Muscle layer of duodenum (tissue), 2 donors: ENCODE data around the gene DFFB.

Source experiments
- H3K27ac ChIP-seq: one replicate; pipeline ENCODE4 v1.7.0; 2013; ENCODE audit warnings: mild to moderate bottlenecking, low read length
- H3K27me3 ChIP-seq: one replicate; pipeline ENCODE4 v1.7.0; 2013; ENCODE audit warnings: low read depth, mild to moderate bottlenecking, control low read depth, low read length
- H3K36me3 ChIP-seq, 2 donors: one replicate each; pipeline ENCODE4 v1.7.0; 2013; ENCODE audit warnings: low read length in 2 of 2, control low read depth in 1 of 2, mild to moderate bottlenecking in 1 of 2; ENCODE audit not compliant: insufficient read depth in 2 of 2, control insufficient read depth in 1 of 2
- H3K4me1 ChIP-seq, 2 donors: one replicate each; pipeline ENCODE4 v1.7.0; 2013; ENCODE audit warnings: low read length in 2 of 2, mild to moderate bottlenecking in 2 of 2, control low read depth in 1 of 2, moderate library complexity in 1 of 2; ENCODE audit not compliant: insufficient read depth in 2 of 2, control insufficient read depth in 1 of 2
- H3K4me3 ChIP-seq, 2 donors: one replicate each; pipeline ENCODE4 v1.7.0; 2013; ENCODE audit warnings: low read length in 2 of 2, low read depth in 1 of 2, mild to moderate bottlenecking in 1 of 2
- H3K9me3 ChIP-seq, 2 donors: one replicate each; pipeline ENCODE4 v1.7.0; 2013; ENCODE audit warnings: low read length in 2 of 2, control low read depth in 1 of 2, mild to moderate bottlenecking in 1 of 2; ENCODE audit not compliant: control insufficient read depth in 1 of 2
- donor health status: healthy.

DFFB gene

DNA sequence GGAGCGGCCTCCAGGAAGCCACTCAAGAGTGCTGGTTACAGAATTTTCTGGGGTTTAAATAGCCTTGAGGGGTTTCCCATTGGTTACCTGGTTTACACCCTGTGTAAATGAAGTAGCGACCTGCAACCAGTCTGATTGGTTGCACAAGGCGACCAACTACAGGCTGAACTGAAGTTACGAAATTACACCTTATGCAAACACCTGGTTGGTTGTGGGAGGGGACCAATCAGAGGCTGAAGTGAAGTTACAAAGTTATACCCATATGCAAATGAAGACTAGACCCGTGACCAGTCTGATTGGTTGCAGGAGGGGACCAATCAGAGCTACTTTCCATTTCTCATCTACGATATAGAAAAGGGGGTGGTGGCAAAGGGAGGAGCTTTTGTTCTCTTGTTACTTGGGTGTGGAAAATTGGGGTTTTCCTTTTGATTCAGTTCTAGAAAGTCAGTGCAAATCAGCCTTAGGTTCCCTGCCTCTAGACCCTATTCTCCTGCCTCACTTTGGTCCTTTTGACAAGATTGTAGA lies 65.0 kb downstream of the DFFB start:
- H3K27ac ChIP-seq, result no peak overlapping the region
- H3K36me3 ChIP-seq, result no peaks in the 10 kb centered on the region
- H3K27me3 ChIP-seq, result peaks cover 4% of the 10 kb centered on the region
- no peak overlapping the region for H3K4me3 ChIP-seq
- no peaks in the 10 kb centered on the region for H3K4me1 ChIP-seq
- no peaks in the 10 kb centered on the region for H3K9me3 ChIP-seq

DNA sequence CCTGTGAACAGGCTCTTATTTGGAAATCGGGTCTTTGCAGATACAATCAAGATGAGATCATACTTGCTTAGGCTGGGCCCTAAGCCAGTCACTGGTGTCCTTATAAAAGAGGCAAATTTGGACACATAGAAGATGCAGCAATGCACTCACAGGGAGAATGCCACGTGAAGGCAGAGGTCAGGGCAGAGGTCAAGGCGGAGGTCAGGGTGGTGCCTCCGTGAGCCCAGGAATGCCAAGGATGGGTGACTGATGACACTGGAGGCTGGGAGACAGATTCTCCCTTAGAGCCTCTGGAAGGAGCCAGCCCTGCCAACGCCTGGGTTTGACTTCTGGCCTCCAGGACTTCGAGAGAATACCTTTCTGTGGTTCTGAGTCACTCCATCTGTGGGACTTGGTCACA lies 65.6 kb downstream of the DFFB start:
- Histone ChIP-seq H3K27me3 (peaks cover 4% of the 10 kb centered on the region), H3K36me3 (no peaks in the 10 kb centered on the region), H3K4me1 (no peaks in the 10 kb centered on the region), H3K4me3 (no peak overlapping the region), H3K27ac (no peak overlapping the region), H3K9me3 (no peaks in the 10 kb centered on the region)

DNA sequence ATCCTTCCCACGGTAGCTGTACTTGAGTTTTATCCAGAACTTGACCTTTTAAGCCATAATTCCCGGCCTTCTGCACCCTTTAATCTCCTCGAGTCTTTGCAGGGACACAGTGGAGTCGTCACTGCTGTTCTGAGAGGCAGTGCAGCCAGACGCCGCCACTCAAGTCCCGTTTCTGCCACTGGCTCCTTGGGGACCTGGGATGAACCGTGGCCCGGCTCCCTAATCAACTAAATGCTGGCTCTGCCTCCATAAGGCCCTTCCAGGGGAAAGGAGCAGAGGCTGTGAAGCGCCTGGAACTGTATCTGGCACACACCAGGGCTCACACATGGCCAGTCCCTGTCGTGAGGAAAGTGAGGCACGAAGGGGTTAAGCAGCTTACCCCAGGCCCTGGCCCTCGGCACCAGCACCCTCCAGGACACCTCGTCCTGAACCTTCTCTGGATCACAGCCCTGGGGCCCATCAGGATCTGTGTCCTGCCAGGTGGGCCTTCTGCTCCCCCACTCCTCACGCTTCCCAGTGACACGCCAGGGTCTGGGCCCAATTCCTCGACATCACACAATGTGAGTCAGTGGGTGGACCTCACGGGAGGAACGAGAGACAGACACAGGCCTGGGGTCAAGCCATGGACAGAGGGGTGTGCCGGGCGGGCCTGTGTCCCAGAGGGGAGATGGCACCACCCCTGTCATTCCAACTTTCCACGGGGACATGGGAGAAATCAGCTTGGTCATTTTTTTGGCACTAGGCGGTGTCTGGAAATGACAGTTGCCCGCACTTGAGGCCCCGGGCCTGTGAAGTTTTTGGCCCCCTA lies 66.3 kb downstream of the DFFB start:
- Histone ChIP-seq H3K27ac (no peak overlapping the region), H3K4me3 (no peak overlapping the region), H3K27me3 (peaks cover 4% of the 10 kb centered on the region), H3K9me3 (no peaks in the 10 kb centered on the region), H3K4me1 (no peaks in the 10 kb centered on the region), H3K36me3 (no peaks in the 10 kb centered on the region)

DNA sequence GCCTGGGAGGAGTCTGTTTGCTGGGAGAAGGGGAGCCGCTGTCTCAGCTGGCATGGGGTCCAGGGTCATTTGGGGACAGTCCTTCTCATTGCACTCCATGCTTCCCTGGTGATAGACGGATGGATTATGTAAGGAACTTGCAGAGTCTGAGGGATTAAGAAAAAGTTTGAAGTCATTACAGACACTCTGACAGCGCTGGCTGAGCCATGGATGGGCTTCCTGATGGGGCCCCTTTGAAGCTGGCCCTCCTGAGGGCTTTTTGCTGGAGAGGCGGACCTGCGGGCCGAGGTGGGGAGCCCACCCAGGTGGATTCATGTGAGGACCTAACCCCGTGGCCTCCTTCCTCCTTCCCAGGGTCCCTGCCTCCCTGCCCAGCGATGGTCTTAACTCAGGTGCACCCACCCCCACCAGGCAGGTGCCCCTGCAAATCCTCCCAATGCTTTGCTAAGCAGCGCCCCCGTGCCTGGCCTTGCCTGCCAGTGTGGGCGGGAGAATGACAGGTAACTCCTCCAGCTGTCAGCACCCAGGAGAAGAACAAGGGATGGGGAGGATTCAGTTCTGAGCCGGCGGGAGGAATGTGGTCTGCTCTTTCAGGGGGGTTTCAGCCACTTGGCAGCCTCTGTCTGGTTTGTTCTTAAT lies 67.0 kb downstream of the DFFB start:
- Histone ChIP-seq H3K9me3 (no peaks in the 10 kb centered on the region), H3K36me3 (no peaks in the 10 kb centered on the region), H3K4me1 (no peaks in the 10 kb centered on the region), H3K4me3 (no peak overlapping the region), H3K27ac (no peak overlapping the region), H3K27me3 (peaks cover 4% of the 10 kb centered on the region)

DNA sequence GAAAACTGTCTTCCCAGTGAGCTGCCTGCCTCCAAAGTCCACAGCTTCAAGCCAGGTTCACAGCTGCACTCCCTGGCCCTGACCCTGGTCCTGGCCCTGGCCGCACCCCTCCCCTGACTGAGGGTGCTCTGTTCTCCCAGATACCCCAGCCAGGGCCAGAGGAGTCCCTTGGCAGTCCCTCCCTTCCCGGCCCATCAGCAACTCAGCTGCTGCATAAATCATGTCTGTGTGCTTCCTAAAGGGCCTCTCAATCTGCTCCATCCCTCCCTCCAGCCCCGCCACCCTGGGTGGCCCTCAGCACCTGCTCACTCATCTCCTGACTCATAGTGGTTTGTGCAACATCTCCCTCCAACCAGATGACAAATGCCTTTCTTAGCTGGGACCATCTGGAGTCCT lies 67.5 kb downstream of the DFFB start:
- H3K4me1 ChIP-seq, result no peaks in the 10 kb centered on the region
- peaks cover 4% of the 10 kb centered on the region for H3K27me3 ChIP-seq
- H3K4me3 ChIP-seq, result no peak overlapping the region
- no peaks in the 10 kb centered on the region for H3K9me3 ChIP-seq
- no peaks in the 10 kb centered on the region for H3K36me3 ChIP-seq
- H3K27ac ChIP-seq, result no peak overlapping the region

DNA sequence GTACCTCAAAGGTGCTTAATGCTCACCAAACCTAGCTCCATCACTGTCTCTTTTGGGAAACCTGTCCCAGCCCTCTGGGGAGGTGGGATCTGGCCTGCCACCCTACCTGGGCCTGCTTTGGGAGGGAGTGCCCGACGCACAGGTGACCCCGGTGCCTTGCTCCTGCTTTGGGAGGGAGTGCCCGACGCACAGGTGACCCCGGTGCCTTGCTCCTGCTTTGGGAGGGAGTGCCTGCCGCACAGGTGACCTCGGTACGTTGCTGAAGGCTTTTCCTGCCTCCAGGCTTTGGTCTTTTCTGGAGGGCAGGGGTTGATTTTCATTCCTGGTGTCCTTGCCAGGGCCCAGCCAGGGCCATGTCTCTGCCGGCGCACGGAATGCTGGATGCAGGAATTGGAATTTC lies 68.0 kb downstream of the DFFB start:
- H3K36me3 ChIP-seq, result no peaks in the 10 kb centered on the region
- H3K4me1 ChIP-seq, result no peaks in the 10 kb centered on the region
- no peak overlapping the region for H3K4me3 ChIP-seq
- H3K9me3 ChIP-seq, result no peaks in the 10 kb centered on the region
- H3K27me3 ChIP-seq, result peaks cover 4% of the 10 kb centered on the region
- no peak overlapping the region for H3K27ac ChIP-seq

DNA sequence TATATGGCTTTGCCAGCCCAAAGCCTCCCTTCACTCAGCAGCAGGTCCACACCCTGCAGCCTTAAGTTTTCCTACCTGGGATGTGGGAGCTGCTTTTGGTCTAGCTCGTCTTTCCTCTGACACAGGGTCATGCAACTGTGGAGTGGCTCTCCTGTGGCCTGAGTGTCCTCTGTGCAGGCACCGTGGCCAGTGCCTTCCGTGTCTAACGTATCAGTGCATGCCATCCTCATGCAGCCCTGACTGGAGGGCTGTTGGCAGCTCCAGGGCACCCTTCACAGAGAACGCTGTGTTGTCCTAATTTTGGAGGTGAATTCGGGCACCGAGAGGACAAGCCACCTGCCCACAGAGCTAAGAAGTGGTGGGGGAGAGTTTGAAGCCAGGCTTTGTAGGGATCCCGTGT lies 68.5 kb downstream of the DFFB start:
- no peak overlapping the region for H3K4me3 ChIP-seq
- H3K27me3 ChIP-seq, result peaks cover 4% of the 10 kb centered on the region
- H3K9me3 ChIP-seq, result no peaks in the 10 kb centered on the region
- H3K4me1 ChIP-seq, result no peaks in the 10 kb centered on the region
- H3K27ac ChIP-seq, result no peak overlapping the region
- H3K36me3 ChIP-seq, result no peaks in the 10 kb centered on the region

DNA sequence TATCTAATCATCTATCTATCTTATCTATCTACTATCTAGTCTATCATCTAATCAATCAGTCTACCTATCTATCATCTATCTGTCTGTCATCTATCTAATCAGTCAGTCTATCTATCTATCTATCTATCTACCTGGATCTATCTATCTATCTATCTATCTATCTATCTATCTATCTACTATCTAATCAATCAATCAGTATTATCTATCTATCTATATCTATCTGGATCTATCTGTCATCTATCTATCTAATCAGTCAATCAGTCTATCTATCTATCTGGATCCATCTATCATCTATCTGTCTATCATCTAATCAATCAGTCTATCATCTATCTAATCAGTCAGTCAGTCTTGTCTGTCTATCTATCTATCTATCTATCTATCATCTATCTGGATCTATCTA lies 69.7 kb downstream of the DFFB start:
- Histone ChIP-seq H3K27ac (no peak overlapping the region), H3K27me3 (peaks cover 3% of the 10 kb centered on the region), H3K9me3 (no peaks in the 10 kb centered on the region), H3K4me3 (no peak overlapping the region), H3K36me3 (no peaks in the 10 kb centered on the region), H3K4me1 (no peaks in the 10 kb centered on the region)

DNA sequence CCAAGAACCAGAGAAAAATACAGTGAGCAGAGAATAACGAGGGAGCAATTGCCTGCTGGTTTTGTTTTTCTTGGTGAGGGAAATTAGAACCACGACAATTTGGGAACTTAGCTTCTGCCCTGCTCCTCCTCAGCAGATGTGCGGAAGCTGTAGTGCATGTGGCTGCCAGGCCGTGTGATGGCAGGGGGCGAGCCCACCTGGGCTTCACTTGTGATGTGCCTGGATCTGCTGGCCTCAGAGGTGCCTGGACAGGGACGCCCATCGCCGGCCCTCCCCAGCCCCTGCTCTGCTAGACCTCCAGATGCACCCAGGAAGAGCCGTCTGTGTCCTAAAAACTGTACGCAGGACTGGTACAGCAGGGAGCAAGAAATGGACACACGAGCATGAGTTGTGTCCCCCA lies 71.3 kb downstream of the DFFB start:
- H3K4me1 ChIP-seq, result no peaks in the 10 kb centered on the region
- no peaks in the 10 kb centered on the region for H3K36me3 ChIP-seq
- no peaks in the 10 kb centered on the region for H3K27me3 ChIP-seq
- H3K27ac ChIP-seq, result no peak overlapping the region
- no peak overlapping the region for H3K4me3 ChIP-seq
- H3K9me3 ChIP-seq, result no peaks in the 10 kb centered on the region

DNA sequence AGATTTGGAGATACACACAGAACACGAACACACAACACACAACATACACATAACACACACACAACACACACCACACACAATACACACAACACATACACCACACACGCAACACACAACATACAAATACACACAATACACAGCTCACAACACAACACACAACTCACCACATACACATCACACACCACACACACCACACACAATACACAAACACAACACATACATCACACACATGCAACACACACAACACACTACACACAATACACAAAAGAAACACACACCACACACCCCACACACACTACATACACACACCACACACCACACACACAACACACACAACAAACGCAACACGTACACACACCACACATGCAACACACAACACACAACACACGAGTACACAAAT lies 71.8 kb downstream of the DFFB start:
- H3K27me3 ChIP-seq, result no peaks in the 10 kb centered on the region
- no peak overlapping the region for H3K4me3 ChIP-seq
- H3K27ac ChIP-seq, result no peak overlapping the region
- no peaks in the 10 kb centered on the region for H3K4me1 ChIP-seq
- no peaks in the 10 kb centered on the region for H3K36me3 ChIP-seq
- no peaks in the 10 kb centered on the region for H3K9me3 ChIP-seq

DNA sequence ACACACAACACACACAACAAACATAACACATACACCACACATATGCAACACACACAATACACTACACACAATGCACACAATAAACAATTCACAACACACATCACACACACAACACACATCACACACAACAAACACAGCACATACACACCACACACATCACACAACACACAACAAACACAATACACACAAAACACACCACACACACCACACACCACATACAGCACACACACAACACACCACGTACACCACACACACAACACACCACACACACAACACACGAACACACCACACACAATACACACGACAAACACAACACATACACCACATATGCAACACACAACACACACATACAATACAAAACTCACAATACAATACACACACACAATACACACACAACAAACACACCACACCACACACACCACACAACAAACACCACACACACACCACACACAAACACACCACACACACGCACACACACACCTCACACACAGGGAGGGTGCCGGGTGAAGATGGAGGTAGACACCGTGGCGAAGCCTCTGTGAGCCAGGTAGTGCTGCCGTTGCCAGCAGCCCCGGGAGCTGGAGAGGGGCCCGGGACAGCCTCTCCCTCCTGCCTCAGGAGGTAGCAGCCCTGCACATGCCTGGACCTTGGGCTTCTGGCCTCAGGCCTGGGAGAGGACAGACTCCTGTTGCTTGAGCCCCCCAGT lies 73.2 kb downstream of the DFFB start:
- Histone ChIP-seq H3K4me1 (no peaks in the 10 kb centered on the region), H3K36me3 (no peaks in the 10 kb centered on the region), H3K4me3 (no peak overlapping the region), H3K9me3 (no peaks in the 10 kb centered on the region), H3K27me3 (no peaks in the 10 kb centered on the region), H3K27ac (no peak overlapping the region)
